Panc1 (cell line): Measurements from ENCODE around the gene KLHL28. TPM values are rescaled to one million over a fixed set of nuclear protein-coding genes. Genes with fewer than 3 reads are reported as not detected.

ENCODE experiments used
- ATAC-seq: fragments of 200-7000 bp; cut with Tn5 transposase; 2 replicates; pipeline ENCODE4 v1.9.1; 2020; ENCODE audit warnings: mild to moderate bottlenecking, moderate library complexity
- BruUV-seq: library from RNA; stranded (reverse); fragments of 400-500 nt; replicated peaks from 2 replicates; lab custom pipeline; 2021; lab: Mats Ljungman, UMichigan
- CTCF ChIA-PET: fragments of 300-600 bp; sonication (Branson Sonifier 250); formaldehyde crosslinking; loops from one replicate; lab custom pipeline; 2022; ENCODE audit warnings: antibody characterized with exemption; lab: Charles Lee
- POLR2A ChIA-PET: fragments of 300-600 bp; sonication (Branson Sonifier 250); formaldehyde crosslinking; loops from one replicate; lab custom pipeline; 2022; ENCODE audit warnings: antibody characterized with exemption; lab: Charles Lee
- DNase-seq: peaks from one replicate; pipeline ENCODE4 v3.0.0-alpha.2; 2010; ENCODE audit warnings: low read depth, low spot score
- H3K27ac ChIP-seq: 2 replicates; pipeline ENCODE4 v1.5.1; 2011; ENCODE audit warnings: mild to moderate bottlenecking, low read length, inconsistent platforms
- H3K27me3 ChIP-seq: fragments of 200-500 bp; sonication (Bioruptor generic); 2 replicates; pipeline ENCODE4 v1.6.0; 2014; ENCODE audit warnings: low read length, inconsistent platforms; ENCODE audit not compliant: control insufficient read depth, insufficient read depth
- H3K36me3 ChIP-seq: fragments of 200-500 bp; sonication (Bioruptor generic); 2 replicates; pipeline ENCODE4 v1.5.1; 2014; ENCODE audit warnings: inconsistent platforms, mild to moderate bottlenecking, low read length, moderate library complexity; ENCODE audit not compliant: control insufficient read depth, insufficient read depth
- H3K4me1 ChIP-seq: 2 replicates; pipeline ENCODE4 v1.5.1; 2011; ENCODE audit warnings: inconsistent platforms, mild to moderate bottlenecking, low read length, moderate library complexity; ENCODE audit not compliant: control insufficient read depth, insufficient read depth
- H3K4me3 ChIP-seq, 2 experiments: 2 replicates each; pipeline ENCODE4 v1.5.1; 2011 to 2012; ENCODE audit warnings: low read depth in 2 of 2, low read length in 2 of 2, mild to moderate bottlenecking in 2 of 2, inconsistent platforms in 1 of 2, moderate library complexity in 1 of 2
- H3K9me3 ChIP-seq: fragments of 200-500 bp; sonication (Bioruptor generic); 2 replicates; pipeline ENCODE4 v1.5.1; 2014; ENCODE audit warnings: low read depth, mild to moderate bottlenecking, inconsistent platforms, low read length, moderate library complexity; ENCODE audit not compliant: control insufficient read depth, insufficient read depth
- POLR2AphosphoS5 ChIP-seq: IDR thresholded peaks from 2 replicates; pipeline ENCODE4 v1.6.1; 2012; ENCODE audit warnings: mild to moderate bottlenecking, low read depth, low read length, moderate library complexity
- SIN3A ChIP-seq: IDR thresholded peaks from 2 replicates; pipeline ENCODE4 v1.6.1; 2012; ENCODE audit warnings: low read depth, mild to moderate bottlenecking, low read length, moderate library complexity, borderline replicate concordance; ENCODE audit not compliant: insufficient read depth
- TCF7L2 ChIP-seq: IDR thresholded peaks from 2 replicates; pipeline ENCODE4 v1.6.1; 2011; ENCODE audit warnings: mild to moderate bottlenecking, low read depth, low read length, inconsistent platforms
- in situ Hi-C: cut with HindIII; loops from 2 replicates; pipeline ENCODE4 v1.10.0; 2016; ENCODE audit warnings: low sequenced_read_pairs, low pct_unique_long_range_greater_than_20kb
- intact Hi-C: fragments of 100-400 bp; cut with micrococcal nuclease; formaldehyde crosslinking; loops from one replicate; pipeline ENCODE4 v1.10.0; 2022; ENCODE audit not compliant: unreplicated experiment
- total RNA-seq: library from RNA; stranded (reverse); gene quantifications from one replicate; pipeline ENCODE4 v1.2.1, GENCODE V29; 2021; ENCODE audit not compliant: unreplicated experiment
- TF ChIP-seq, protein P1 (sequence below): fragments of 450-650 bp; IDR thresholded peaks from 2 replicates; pipeline ENCODE4 v1.5.1; 2017; ENCODE audit warnings: mild to moderate bottlenecking
- TF ChIP-seq, protein P2 (sequence below), 2 experiments: IDR thresholded peaks; 2 replicates each; pipeline ENCODE4 v1.6.1; 2011 to 2012; ENCODE audit warnings: low read depth in 2 of 2, control low read depth in 1 of 2, low read length in 1 of 2, mild to moderate bottlenecking in 1 of 2, moderate library complexity in 1 of 2; ENCODE audit not compliant: insufficient read depth in 1 of 2

The KLHL28 gene
- total RNA-seq, 1 experiment from 2014 or later: 7.2 TPM

- Histone ChIP-seq H3K9me3 (no peaks in the 10 kb centered on the region), H3K36me3 (no peaks in the 10 kb centered on the region), H3K4me1 (no peaks in the 10 kb centered on the region), H3K4me3 (no peak overlapping the region), H3K27ac (no peak overlapping the region), H3K27me3 (no peaks in the 10 kb centered on the region)
- intact Hi-C loops: no loop called here
- in situ Hi-C loops: no loop called here
- ChIA-PET POLR2A (interaction anchor here (0.7 kb wide), 1 partner anchor 13 kb away, joined by 10 read pairs; no protein-coding TSS in a partner anchor), CTCF (no interaction called here)
- BruUV-seq: no TSS peak
- no peak for TF ChIP-seq SIN3A
- TF ChIP-seq TCF7L2: no peak
- TF ChIP-seq, protein P1, sequence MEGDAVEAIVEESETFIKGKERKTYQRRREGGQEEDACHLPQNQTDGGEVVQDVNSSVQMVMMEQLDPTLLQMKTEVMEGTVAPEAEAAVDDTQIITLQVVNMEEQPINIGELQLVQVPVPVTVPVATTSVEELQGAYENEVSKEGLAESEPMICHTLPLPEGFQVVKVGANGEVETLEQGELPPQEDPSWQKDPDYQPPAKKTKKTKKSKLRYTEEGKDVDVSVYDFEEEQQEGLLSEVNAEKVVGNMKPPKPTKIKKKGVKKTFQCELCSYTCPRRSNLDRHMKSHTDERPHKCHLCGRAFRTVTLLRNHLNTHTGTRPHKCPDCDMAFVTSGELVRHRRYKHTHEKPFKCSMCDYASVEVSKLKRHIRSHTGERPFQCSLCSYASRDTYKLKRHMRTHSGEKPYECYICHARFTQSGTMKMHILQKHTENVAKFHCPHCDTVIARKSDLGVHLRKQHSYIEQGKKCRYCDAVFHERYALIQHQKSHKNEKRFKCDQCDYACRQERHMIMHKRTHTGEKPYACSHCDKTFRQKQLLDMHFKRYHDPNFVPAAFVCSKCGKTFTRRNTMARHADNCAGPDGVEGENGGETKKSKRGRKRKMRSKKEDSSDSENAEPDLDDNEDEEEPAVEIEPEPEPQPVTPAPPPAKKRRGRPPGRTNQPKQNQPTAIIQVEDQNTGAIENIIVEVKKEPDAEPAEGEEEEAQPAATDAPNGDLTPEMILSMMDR: no peak
- TF ChIP-seq, protein P2, sequence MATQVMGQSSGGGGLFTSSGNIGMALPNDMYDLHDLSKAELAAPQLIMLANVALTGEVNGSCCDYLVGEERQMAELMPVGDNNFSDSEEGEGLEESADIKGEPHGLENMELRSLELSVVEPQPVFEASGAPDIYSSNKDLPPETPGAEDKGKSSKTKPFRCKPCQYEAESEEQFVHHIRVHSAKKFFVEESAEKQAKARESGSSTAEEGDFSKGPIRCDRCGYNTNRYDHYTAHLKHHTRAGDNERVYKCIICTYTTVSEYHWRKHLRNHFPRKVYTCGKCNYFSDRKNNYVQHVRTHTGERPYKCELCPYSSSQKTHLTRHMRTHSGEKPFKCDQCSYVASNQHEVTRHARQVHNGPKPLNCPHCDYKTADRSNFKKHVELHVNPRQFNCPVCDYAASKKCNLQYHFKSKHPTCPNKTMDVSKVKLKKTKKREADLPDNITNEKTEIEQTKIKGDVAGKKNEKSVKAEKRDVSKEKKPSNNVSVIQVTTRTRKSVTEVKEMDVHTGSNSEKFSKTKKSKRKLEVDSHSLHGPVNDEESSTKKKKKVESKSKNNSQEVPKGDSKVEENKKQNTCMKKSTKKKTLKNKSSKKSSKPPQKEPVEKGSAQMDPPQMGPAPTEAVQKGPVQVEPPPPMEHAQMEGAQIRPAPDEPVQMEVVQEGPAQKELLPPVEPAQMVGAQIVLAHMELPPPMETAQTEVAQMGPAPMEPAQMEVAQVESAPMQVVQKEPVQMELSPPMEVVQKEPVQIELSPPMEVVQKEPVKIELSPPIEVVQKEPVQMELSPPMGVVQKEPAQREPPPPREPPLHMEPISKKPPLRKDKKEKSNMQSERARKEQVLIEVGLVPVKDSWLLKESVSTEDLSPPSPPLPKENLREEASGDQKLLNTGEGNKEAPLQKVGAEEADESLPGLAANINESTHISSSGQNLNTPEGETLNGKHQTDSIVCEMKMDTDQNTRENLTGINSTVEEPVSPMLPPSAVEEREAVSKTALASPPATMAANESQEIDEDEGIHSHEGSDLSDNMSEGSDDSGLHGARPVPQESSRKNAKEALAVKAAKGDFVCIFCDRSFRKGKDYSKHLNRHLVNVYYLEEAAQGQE (IDR thresholded peaks at IDR 0.05; ENCODE audit: insufficient read depth in 1 of 2, low read depth in 2 of 2, low read length in 1 of 2): no peak
- no peak for TF ChIP-seq POLR2AphosphoS5
- ATAC-seq (no peak), DNase-seq (no peak)
Measured at GRCh38 chr14:44952391-44953110, 9.2 kb downstream of the KLHL28 start.

DNA sequence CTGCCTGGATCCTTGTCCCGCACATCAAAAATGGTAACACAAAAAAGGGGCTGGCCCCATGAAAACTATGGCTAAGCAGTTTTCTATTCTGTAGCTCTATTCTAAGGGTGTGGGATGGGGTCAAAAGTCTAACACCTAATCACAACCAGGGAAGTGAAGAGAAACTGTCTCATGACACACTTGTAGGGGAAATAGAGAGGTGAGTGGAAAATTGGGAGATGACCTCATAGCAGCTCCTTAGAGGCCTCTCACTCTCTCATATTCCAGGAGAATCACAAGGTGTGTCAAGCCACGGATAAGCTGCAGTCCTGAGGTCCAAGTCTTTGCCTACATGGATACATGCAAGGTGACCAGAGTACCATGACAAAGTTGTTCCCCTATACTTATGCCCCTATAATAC is 10.7 kb downstream of the KLHL28 start:
- DNase-seq (no peak), ATAC-seq (no peak)
- in situ Hi-C loops: no loop called here
- no peak for TF ChIP-seq POLR2AphosphoS5
- TF ChIP-seq, protein P1: no peak
- TF ChIP-seq, protein P2 (IDR thresholded peaks at IDR 0.05; ENCODE audit: insufficient read depth in 1 of 2, low read depth in 2 of 2, low read length in 1 of 2): no peak
- no peak for TF ChIP-seq TCF7L2
- no peak for TF ChIP-seq SIN3A
- CTCF ChIA-PET: no interaction called here
- H3K4me3 ChIP-seq: no peak overlapping the region
- no TSS peak for BruUV-seq
- H3K27ac ChIP-seq: no peak overlapping the region
- intact Hi-C loops: no loop called here
- no peaks in the 10 kb centered on the region; the same call in 1 of the 2 replicates for H3K36me3 ChIP-seq
- H3K9me3 ChIP-seq: no peaks in the 10 kb centered on the region
- POLR2A ChIA-PET: no interaction called here
- H3K4me1 ChIP-seq: no peaks in the 10 kb centered on the region
- H3K27me3 ChIP-seq: no peaks in the 10 kb centered on the region
